ENCODE data around the gene PCDHA2.

PCDHA2 gene

DNA sequence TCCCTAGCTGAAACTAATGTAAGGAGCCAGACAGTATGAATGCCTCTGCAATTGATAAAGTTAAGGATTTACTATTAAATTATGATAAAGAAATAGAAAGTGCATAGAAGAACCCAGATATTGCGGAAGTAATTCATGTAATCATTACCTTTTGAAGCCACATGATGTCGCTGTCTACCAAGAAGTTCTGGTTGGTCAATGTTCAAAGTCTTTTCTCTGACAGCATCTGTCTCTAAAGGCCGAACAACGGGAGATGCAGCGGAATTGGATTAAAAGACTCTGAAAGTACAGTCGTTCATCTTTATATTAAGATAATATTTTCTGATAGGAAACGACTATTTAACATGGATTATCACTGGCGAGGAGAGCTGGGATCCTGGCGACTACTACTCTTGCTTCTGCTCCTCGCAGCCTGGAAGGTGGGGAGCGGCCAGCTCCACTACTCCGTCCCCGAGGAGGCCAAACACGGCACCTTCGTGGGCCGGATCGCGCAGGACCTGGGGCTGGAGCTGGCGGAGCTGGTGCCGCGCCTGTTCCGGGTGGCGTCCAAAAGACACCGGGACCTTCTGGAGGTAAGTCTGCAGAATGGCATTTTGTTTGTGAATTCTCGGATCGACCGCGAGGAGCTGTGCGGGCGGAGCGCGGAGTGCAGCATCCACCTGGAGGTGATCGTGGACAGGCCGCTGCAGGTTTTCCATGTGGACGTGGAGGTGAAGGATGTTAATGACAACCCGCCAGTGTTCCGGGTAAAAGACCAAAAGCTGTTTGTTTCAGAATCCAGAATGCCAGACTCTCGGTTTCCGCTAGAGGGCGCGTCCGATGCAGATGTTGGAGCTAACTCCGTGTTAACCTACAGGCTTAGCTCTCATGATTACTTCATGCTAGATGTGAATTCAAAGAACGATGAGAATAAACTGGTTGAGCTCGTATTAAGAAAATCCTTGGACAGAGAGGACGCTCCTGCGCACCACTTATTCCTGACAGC lies 46.6 kb downstream of the PCDHA2 start, which contains the start of gene PCDHA8:
TSS of gene PCDHA8 (plus strand) at position 210 of the 985 bp plus-strand sequence. CDS start at position 345, 135 bp downstream.
- POLR2A ChIA-PET = no interaction called here
- CTCF ChIA-PET = no interaction called here
- TF ChIP-seq, protein P1, sequence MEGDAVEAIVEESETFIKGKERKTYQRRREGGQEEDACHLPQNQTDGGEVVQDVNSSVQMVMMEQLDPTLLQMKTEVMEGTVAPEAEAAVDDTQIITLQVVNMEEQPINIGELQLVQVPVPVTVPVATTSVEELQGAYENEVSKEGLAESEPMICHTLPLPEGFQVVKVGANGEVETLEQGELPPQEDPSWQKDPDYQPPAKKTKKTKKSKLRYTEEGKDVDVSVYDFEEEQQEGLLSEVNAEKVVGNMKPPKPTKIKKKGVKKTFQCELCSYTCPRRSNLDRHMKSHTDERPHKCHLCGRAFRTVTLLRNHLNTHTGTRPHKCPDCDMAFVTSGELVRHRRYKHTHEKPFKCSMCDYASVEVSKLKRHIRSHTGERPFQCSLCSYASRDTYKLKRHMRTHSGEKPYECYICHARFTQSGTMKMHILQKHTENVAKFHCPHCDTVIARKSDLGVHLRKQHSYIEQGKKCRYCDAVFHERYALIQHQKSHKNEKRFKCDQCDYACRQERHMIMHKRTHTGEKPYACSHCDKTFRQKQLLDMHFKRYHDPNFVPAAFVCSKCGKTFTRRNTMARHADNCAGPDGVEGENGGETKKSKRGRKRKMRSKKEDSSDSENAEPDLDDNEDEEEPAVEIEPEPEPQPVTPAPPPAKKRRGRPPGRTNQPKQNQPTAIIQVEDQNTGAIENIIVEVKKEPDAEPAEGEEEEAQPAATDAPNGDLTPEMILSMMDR (IDR thresholded peaks at IDR 0.05; ENCODE audit: control extremely low read depth, extremely low read depth, low read depth, missing control alignments) = no peak
- no peak for DNase-seq (ENCODE audit: extremely low spot score)

DNA sequence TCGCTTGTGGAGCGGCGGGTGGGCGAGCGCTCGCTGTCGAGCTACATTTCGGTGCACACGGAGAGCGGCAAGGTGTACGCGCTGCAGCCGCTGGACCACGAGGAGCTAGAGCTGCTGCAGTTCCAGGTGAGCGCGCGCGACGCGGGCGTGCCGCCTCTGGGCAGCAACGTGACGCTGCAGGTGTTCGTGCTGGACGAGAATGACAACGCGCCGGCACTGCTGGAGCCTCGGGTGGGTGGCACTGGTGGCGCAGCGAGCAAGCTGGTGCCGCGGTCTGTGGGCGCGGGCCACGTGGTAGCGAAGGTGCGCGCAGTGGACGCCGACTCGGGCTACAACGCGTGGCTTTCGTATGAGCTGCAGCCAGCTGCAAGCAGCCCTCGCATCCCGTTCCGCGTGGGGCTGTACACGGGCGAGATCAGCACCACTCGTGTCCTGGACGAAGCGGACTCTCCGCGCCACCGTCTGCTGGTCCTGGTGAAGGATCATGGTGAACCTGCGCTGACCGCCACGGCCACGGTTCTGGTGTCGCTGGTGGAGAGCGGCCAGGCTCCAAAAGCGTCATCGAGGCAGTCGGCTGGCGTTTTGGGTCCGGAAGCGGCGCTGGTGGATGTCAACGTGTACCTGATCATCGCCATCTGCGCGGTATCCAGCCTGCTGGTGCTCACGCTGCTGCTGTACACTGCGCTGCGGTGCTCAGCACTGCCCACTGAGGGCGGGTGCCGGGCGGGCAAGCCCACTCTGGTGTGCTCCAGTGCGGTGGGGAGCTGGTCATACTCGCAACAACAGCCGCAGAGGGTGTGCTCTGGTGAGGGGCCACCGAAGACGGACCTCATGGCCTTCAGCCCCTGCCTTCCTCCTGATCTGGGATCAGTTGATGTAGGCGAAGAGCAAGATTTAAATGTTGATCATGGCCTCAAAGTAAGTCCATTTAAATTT lies 48.4 kb downstream of the PCDHA2 start:
- no peak for DNase-seq (ENCODE audit: extremely low spot score)
- POLR2A ChIA-PET = no interaction called here
- TF ChIP-seq, protein P1 (IDR thresholded peaks at IDR 0.05; ENCODE audit: control extremely low read depth, extremely low read depth, low read depth, missing control alignments) = no peak
- CTCF ChIA-PET = no interaction called here

All from GM10248 (cell line).